GM19099 (cell line): ENCODE data around the gene CUL4A.

ENCODE experiments used
- POLR2A ChIP-seq: IDR thresholded peaks from 3 replicates; pipeline ENCODE4 v1.6.1; 2011; ENCODE audit warnings: low read depth; ENCODE audit not compliant: insufficient read length; ENCODE audit errors: extremely low read depth

The CUL4A gene

DNA sequence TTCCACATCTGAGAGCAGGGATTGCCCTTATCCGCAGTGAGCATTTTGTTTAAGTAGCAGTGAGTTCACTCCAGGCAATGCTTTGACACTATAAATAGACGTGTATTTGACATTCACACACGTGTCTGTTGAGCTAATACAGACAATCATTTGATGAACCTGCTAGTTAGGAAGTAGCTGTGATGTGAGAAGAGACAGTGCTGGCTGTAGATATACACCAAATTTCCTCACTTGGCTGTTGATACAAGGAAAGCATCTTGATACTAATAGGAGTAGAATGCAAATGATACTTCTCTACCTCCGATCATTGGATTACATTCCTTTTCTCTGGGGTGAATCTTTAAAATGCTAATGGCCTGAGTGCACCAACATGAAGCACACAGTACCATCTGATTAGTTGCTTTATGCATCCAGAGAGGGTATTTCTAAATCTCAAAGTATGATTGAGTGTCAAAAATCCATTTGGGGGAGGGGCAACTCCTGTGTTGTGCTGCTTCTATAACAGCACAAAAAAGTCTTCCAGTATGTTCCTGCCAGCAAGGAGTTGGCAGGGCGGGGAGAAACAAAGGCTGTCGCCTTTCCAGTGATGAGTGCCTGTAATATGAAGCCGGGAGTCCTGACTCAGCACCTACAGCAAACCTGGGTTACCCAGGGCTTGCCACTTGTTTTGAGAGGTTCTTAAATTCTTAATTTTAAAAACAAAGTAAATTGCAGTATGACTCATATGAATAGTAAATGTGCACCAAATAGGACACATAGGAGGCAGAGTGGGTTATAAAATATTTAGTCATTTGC lies 7.0 kb downstream of the CUL4A start:
- no peak for TF ChIP-seq POLR2A

DNA sequence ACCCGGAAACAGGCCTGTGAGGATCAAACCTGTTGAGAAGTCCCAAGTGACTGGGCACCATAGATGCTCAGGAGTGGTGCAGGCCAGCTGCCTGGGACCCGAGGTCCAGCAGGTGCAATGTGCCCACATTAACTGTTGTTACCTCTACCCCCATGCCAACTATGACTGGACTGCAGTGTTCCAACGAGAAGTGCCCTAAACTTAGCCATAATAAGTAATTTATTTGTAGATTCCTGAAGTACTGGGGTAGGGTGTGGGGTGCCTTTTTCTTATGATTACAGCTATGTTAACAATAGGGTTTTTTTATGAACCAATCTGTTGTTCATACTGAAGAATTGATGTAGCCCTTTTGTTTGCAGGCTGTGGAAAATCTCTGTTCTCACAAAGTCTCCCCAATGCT lies 9.2 kb downstream of the CUL4A start:
- TF ChIP-seq POLR2A: no peak

DNA sequence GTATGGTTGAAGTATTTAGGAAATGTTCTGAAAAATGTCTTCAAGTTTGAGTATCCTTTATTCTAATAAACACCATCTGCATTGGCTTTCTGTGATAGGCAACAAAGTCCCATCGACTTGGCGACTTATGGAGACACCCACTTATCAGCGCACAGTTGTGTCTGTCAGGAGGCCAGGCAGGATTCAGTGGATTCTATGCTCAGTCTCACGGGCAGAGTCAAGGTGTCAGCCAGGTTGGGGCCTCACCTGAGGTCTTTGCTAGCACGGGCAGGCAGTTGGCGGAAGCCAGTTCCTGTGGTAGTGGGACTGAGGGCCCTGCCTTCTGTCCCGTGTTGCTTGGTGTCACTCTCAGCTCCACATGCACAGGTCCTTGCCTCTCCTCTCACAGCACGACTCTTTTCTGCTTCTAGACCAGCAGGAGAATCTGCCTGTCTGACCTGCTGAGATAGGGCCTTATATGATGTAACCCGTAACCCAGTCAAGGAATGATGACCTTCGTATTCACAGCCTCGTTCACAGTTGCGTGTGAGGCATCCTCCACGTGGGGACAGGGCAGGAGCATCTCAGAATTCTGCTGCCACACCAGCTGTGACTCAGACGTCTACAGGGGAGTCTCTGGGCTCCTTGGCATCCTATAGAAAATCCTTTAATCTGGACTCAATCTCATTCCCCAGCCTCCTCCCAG lies 10.0 kb downstream of the CUL4A start:
- TF ChIP-seq POLR2A: no peak

DNA sequence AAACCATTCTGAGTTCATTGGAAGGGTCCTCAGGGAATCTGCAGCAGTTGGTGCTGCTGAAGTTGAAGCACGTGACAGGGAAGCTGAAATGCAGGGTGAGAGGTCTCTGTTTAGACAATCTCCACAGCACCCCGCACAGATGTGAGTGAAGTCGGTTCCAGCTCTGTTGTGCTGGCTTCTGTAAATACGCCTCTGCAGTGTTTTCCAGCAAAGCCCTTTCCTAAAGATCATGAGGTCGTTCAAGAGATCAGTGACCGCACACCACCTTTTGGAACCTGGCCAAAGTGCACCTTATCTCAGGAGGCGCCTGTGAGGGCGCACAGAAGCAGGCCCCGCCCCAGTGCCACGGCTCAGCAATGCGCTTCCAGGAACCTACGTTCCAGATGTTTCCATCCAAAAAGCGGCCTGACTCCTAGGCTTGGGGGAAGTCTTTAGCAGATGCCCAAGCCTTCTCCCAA lies 10.8 kb downstream of the CUL4A start:
- no peak for TF ChIP-seq POLR2A

DNA sequence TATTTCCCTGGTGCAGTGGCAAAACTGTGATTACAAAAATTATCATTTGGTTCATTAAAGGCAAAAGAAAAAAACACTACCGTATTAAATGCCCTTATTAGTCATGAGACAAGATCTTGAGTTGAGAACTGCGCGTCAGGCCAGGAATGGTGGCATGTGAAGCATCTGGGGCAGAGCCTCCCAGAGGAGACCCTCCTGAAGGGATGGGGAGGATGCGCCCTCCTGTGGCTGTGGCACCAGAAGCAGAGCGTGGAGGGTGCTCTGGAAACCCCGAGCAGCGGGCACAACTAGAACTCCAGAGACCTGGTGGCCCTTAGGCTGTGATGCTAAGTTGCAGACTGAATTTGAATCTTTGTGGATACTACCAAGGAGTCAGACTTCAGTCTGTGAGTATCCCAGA lies 11.5 kb downstream of the CUL4A start:
- no peak for TF ChIP-seq POLR2A

DNA sequence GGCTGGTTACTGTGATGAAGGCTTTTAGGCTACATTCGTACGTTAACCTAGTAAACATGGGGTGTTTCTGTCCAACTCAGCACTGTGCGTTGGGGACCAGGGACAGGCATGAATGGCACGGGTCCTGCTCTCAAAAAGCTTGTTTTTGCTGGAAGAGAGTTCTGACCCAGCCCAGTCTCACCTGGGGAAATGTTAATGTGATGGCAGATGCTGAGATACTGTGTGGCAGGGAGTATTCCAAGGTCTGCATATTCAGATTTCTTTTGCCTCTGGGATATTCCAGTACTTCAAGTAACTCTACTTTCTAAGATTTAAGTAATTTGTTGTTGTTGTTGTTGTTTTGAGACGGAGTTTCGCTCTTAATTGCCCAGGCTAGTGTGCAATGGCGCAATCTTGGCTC lies 13.7 kb downstream of the CUL4A start:
- no peak for TF ChIP-seq POLR2A

DNA sequence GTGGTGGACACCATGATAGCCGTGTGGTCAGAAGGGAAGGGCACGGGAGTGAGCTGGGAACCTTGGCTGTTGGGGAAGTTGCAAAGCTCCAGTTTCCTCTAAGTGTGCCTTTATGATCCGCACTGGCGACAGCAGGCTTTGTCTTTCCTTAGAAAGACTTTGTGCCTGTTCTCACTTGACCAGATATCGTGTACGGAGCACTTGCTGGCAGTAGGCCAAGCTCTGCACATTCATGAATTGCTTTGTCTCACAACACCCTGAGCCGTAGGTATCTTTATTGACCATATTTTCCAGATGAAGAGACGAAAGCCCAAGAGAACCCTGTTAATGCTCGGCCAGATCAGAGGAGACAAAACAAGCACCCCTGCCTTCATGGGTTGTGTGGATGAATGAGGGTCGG lies 15.1 kb downstream of the CUL4A start:
- no peak for TF ChIP-seq POLR2A

DNA sequence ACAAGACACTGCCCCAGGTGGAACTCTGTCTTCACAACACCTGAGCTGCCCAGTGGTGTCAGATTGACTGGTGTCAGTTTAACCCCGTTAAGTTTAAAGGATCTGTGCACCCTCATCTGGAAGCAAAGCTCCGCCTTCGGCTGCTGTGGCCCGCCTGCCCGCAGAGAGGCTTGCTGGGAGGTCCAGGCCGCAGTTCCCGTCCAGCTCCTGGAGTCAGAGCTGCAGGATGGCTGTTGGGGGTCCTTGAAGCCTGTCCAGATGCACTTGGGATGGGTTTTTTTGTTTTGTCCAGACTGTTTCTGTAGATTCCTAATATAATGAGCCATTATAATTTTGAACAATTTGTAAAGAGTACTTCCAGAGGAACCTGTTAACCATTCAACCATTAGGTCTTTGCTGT lies 16.1 kb downstream of the CUL4A start:
- TF ChIP-seq POLR2A: no peak

DNA sequence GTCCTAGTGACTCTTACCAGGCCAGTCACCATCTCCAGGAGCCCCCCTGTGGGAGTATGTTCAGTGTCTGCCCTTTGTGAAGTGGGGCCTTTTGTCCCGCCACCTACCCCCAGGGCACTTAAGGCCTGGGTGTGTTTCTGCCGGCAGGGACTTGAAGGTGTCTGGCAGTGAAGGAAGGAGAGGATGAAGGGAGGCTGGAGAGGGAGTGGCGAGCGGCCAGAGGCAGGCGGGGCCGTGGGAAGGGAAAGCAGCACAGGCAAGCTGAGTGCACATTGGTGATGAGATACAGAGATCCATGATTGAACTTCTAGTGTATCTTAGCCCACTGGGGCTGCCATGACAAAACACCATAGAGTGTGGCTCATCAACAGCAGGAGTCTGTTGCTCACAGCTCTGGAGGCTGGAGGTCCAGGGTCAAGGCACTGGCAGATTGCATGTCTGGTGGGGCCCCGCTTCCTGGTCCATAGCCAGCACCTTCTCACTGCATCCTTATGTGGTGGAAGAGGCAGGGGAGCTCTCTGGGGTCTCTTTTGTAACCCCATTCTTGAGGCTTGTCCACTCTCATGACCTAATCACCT lies 17.5 kb downstream of the CUL4A start:
- TF ChIP-seq POLR2A: no peak

DNA sequence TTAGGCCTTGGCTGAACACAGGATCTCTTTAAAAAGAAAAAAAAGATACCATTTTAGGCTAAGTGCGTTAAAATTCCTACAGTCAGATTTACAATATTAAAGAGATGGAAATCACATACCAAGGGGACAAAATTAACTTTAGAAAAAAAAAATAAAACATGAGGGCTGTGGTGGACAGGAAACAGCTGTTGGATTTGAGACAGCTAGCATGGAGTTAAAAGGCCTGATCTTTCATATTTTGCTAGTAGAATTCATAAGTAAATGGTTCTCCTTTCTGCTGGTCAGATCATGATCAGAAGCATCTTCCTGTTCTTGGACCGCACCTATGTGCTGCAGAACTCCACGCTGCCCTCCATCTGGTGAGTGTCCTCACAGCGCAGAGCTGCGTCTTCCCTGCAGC lies 19.7 kb downstream of the CUL4A start:
- no peak for TF ChIP-seq POLR2A

DNA sequence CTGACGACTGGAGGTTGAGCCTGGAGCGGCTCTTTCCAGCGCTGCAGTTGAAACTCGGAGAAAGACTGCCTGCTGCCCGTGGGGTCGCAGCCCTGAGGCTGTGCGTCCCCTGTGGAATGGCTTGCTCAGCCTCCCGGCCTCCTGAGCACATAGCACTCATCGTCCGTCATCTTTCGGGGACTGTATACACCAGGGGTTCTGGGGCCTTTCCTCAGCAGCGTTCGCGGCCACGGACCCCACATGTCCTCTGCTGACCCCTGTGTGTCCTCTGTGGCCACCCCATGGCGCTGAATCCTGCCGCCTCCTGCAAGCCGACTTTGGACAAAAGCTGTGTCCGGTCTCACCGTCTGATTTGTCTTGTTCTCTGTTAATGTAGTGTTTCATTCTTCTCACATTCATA lies 20.4 kb downstream of the CUL4A start:
- no peak for TF ChIP-seq POLR2A

DNA sequence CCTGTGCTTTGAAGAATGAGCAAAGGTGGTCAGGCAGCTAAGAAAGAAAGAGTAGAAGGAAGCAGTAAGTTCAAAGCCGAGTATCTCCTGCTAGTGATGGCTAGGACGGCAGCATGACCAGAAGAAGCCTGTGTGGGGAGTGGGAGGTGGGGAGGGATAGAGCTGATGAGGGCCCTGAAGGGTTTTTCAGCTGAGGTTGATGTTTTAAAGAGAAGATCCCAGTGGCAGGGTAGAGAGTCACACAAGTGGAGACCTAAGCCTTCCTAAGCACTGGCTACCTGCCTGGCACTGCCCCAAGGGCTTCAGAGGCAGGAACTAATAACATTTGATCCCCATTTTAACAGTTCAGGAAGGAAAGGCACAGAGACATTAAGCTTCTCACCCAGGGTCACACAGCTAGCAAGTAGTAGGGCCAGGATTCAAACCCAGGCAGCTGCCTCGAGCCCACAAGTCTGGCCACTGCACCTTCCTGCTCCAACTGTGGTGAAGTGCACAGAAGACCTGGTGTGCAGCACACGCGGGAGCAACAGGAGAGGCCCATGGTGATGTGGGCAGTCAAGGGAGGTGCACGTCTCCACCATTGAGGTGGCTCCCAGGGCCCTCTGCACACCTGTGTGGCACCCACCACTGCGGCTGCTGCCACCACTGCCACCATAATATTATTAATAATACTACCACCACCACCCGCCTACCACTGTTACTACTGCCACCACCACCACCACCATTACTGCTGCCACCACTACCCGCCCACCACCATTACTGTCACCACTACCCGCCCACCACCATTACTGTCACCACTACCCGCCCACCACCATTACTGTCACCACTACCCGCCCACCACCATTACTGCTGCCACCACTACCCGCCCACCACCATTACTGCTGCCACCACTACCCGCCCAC lies 22.1 kb downstream of the CUL4A start:
- TF ChIP-seq POLR2A: no peak

DNA sequence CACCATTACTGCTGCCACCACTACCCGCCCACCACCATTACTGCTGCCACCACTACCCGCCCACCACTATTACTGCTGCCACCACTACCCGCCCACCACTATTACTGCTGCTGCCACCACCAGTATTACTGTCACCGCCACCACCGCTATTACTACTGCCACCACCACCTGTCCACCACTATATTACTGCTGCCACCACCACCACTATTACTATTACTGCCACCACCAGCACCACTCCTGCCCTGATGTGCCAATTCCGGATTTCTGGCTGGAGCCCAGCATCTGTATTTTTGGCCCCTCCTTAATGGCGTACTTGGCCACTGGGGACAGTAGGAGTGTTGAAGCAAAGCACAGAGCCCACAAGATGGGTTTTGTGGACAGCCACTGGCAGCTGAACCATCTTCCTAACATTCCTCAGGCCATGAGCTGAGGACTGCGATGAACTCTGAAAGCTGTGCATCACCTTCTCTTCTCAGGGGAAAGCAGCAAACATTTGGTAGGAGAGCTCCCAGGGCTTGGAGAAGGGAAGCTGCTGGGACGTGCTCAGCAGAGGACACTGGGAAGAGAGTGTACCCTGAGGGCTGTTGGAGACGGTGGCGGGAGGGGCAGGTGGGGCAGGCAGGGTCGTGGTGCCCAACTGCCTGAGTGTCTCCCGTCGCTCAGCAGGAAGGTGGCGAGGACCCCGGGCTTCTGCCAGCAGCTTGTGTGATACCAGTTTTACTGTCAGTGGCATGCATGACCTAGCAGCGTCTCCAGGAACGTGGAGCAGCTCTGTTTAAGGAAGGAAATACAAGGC lies 23.0 kb downstream of the CUL4A start:
- no peak for TF ChIP-seq POLR2A

DNA sequence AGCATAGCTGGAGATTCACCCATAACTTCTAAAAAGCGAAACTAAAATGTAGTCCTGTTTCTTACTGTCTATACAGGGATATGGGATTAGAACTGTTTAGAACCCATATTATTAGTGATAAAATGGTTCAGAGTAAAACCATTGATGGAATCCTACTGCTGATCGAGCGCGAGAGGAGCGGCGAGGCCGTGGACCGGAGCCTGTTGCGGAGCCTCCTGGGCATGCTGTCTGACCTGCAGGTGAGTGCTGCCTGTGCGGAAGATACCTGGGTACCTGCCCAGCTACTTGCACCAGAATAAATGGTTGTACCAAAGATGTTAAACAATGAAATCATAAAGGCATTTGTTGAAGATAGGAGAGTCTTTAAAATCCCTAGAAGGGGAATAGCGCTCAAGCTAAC lies 23.7 kb downstream of the CUL4A start:
- TF ChIP-seq POLR2A: no peak

DNA sequence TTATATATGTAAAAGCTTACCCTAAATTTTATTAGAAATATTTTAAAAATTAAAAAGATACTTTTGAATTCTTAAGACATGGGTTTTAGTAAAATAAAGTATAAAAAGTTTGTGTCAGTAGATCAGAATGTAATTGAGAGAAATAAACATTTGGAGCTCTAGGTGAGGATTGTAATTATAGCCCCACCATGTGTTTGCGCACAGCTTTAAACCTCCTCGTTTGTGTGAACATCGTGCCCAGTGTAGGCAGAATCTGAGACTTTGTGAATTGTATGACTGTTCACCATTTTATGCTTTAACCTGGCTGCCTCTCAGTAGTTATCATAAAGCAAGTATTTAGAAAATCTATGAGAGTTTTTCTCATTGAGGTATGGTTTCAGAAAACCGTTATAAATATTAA lies 29.1 kb downstream of the CUL4A start:
- TF ChIP-seq POLR2A: no peak

DNA sequence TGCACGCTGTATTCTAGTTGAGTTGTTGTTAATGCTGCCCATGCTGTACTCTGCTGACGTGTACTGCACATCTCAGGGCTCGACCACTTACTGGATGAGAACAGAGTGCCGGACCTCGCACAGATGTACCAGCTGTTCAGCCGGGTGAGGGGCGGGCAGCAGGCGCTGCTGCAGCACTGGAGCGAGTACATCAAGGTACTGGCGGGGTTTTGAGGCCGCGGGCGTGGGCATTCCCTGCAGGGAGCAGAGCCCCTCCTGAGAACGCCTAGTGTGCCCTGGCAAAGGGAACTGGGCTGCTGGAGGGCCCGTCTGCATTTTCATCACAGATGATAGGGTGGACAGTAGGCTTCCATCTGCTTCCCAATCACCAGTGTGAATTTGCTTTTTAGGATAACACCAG lies 29.9 kb downstream of the CUL4A start:
- no peak for TF ChIP-seq POLR2A
